DOHH2 (cell line): ENCODE data around the gene SOAT2.

Source experiments
- H3F3A ChIP-seq: fragments of 200-600 bp; sonication (generic), shearing (Covaris generic); 2 replicates; pipeline ENCODE4 v1.6.0; 2016; ENCODE audit warnings: antibody characterized with exemption, mild to moderate bottlenecking; ENCODE audit not compliant: control insufficient read depth, insufficient read depth
- H3K27ac ChIP-seq: fragments of 200-600 bp; sonication (generic); 2 replicates; pipeline ENCODE4 v1.5.1; 2014; ENCODE audit warnings: low read depth, mild to moderate bottlenecking, low read length, moderate library complexity
- H3K27me3 ChIP-seq: fragments of 200-600 bp; sonication (generic); 2 replicates; pipeline ENCODE4 v1.6.1; 2014; ENCODE audit warnings: mild to moderate bottlenecking, low read length, mixed read lengths; ENCODE audit not compliant: control insufficient read depth
- H3K36me3 ChIP-seq: fragments of 200-600 bp; sonication (generic); 2 replicates; pipeline ENCODE4 v1.6.1; 2014; ENCODE audit warnings: mild to moderate bottlenecking, low read length, moderate library complexity, mixed read lengths; ENCODE audit not compliant: control insufficient read depth
- H3K4me1 ChIP-seq: fragments of 200-600 bp; sonication (generic); 2 replicates; pipeline ENCODE4 v1.6.1; 2014; ENCODE audit warnings: mild to moderate bottlenecking, low read length, mixed read lengths; ENCODE audit not compliant: control insufficient read depth
- H3K4me2 ChIP-seq: fragments of 200-600 bp; sonication (generic); 2 replicates; pipeline ENCODE4 v1.6.0; 2014; ENCODE audit warnings: mild to moderate bottlenecking, low read length, moderate library complexity
- H3K4me3 ChIP-seq: fragments of 200-600 bp; sonication (generic); 2 replicates; pipeline ENCODE4 v1.5.1; 2014; ENCODE audit warnings: mild to moderate bottlenecking, low read length, mixed read lengths
- H3K79me2 ChIP-seq: fragments of 200-600 bp; sonication (generic); 2 replicates; pipeline ENCODE4 v1.6.1; 2014; ENCODE audit warnings: mild to moderate bottlenecking, low read length, mixed read lengths; ENCODE audit not compliant: control insufficient read depth
- H3K9me2 ChIP-seq: fragments of 200-600 bp; sonication (generic); replicated peaks from 2 replicates; pipeline ENCODE4 v1.6.1; 2014; ENCODE audit warnings: mild to moderate bottlenecking, low read length, mixed read lengths; ENCODE audit not compliant: control insufficient read depth
- H3K9me3 ChIP-seq: fragments of 200-600 bp; sonication (generic); 2 replicates; pipeline ENCODE4 v1.6.1; 2014; ENCODE audit warnings: antibody characterized with exemption, low read length, mixed read lengths; ENCODE audit not compliant: control insufficient read depth, insufficient read depth
- H4K20me1 ChIP-seq: fragments of 200-600 bp; sonication (generic); 2 replicates; pipeline ENCODE4 v1.6.0; 2014; ENCODE audit warnings: low read depth, mild to moderate bottlenecking, antibody characterized with exemption, low read length, moderate library complexity; ENCODE audit not compliant: control insufficient read depth, insufficient read depth
- CTCF ChIP-seq: fragments of 200-600 bp; sonication (generic); IDR thresholded peaks from one replicate; pipeline ENCODE4 v1.5.1; 2014; ENCODE audit warnings: antibody characterized with exemption, mild to moderate bottlenecking, low read depth, low read length; ENCODE audit not compliant: poor library complexity, severe bottlenecking
- EZH2phosphoT487 ChIP-seq: fragments of 200-600 bp; sonication (generic); IDR thresholded peaks from 2 replicates; pipeline ENCODE4 v1.6.1; 2017; ENCODE audit warnings: borderline replicate concordance, mild to moderate bottlenecking, antibody characterized with exemption, low read length, moderate library complexity, mixed read lengths

SOAT2 gene

DNA sequence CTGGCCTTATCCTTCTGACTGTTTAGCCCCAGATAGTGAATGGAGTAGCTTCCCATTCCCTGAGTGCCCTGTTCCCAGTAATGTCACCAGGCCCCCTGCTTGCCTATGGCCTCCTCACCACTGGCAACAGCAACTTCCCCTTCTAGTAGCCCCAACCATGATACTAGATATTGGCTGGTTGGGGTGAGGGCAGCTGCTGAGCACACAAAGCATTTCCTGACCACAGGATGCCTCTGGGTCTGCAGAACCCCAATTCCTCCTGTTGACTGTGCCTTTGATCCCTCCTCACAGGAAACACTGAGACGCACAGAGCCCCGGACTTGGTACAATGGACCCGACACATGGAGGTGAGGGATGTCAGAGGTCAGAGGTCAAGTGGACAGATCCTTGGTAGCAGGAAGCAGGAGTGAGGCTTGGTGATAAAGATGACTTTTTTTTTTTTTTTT lies 597 bp downstream of the SOAT2 start:
- H3K9me2 ChIP-seq = no peaks in the 10 kb centered on the region
- no peaks in the 10 kb centered on the region for H3K9me3 ChIP-seq
- peak overlapping the region; percentile 25; the same call in 1 of the 2 replicates for H3K4me3 ChIP-seq
- peaks cover 2% of the 10 kb centered on the region; the same call in 1 of the 2 replicates for H3F3A ChIP-seq
- H3K79me2 ChIP-seq = no peaks in the 10 kb centered on the region
- no peaks in the 10 kb centered on the region for H4K20me1 ChIP-seq
- H3K4me1 ChIP-seq = peaks cover 31% of the 10 kb centered on the region
- no peaks in the 10 kb centered on the region for H3K36me3 ChIP-seq
- TF ChIP-seq CTCF (no peak), EZH2phosphoT487 (no peak)
- H3K27me3 ChIP-seq = no peaks in the 10 kb centered on the region
- H3K27ac ChIP-seq = peak overlapping the region; percentile 25; the same call in 1 of the 2 replicates
- H3K4me2 ChIP-seq = peak overlapping the region; percentile 58

DNA sequence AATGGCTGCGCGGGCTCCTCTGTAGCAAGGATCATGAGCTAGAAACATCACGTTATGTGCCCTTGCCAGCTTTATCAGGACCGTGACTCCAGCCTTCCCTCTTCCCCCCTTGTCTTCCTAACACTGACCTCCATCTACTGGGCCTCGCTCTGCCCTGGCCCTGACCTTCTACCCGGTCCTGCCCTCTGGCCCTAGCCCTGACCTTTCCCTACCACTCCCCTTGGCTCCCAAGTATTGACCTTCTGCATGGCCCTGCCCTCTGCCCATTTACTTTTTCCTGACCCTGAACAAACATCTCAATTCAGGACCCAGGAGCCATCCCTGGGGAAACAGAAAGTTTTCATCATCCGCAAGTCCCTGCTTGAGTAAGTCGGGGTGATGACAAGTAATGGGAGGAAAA lies 2.0 kb downstream of the SOAT2 start:
- H3K4me3 ChIP-seq = no peak overlapping the region

DNA sequence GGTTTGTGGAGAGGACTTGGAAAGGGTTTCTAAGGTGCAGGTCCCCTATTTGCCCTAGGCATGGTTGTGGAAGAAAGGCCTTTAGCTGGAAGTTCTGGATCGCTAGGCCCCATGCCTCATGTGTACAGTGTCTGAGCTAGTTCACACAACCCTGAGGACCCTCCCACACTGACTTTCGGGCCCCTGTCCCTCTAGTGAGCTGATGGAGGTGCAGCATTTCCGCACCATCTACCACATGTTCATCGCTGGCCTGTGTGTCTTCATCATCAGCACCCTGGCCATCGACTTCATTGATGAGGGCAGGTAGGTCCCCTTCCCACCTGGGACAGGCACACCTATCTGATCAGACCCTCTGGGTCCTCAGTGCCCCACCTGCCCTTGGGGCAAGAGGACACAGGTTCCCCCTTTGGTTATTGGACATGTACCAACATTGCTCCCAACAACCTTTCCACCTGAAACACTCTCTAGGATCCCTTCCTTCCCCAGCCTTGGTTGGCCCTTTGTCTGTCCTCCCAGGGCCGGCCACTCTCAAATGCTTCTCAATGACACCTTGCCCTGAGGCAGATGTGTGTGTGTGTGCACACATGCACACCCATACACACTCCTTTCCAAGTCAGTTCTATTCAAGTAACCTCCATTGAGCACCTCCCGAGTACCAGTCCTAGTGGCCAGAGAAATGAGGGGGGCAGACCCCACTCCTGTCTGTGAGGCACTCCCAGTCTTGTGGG lies 2.6 kb downstream of the SOAT2 start:
- Histone ChIP-seq H3K79me2 (no peaks in the 10 kb centered on the region), H4K20me1 (no peaks in the 10 kb centered on the region), H3K4me2 (no peak overlapping the region), H3K4me1 (peaks cover 25% of the 10 kb centered on the region), H3F3A (no peaks in the 10 kb centered on the region), H3K27ac (no peak overlapping the region), H3K9me2 (no peaks in the 10 kb centered on the region), H3K4me3 (no peak overlapping the region), H3K36me3 (no peaks in the 10 kb centered on the region), H3K27me3 (no peaks in the 10 kb centered on the region), H3K9me3 (no peaks in the 10 kb centered on the region)
- no peak for TF ChIP-seq EZH2phosphoT487
- TF ChIP-seq CTCF = no peak

More for the DNA sequence above, 2.0 kb downstream of the SOAT2 start:
- no peaks in the 10 kb centered on the region for H3F3A ChIP-seq
- no peak overlapping the region for H3K4me2 ChIP-seq
- no peaks in the 10 kb centered on the region for H3K27me3 ChIP-seq
- H3K79me2 ChIP-seq = no peaks in the 10 kb centered on the region
- H3K36me3 ChIP-seq = no peaks in the 10 kb centered on the region
- H4K20me1 ChIP-seq = no peaks in the 10 kb centered on the region
- no peaks in the 10 kb centered on the region for H3K9me2 ChIP-seq
- H3K9me3 ChIP-seq = no peaks in the 10 kb centered on the region
- peaks cover 25% of the 10 kb centered on the region for H3K4me1 ChIP-seq
- no peak overlapping the region for H3K27ac ChIP-seq
- TF ChIP-seq CTCF (no peak), EZH2phosphoT487 (no peak)
